GM12875 (cell line): ENCODE measurements around the gene ANKFN1.

ENCODE experiments used
- H3K4me3 ChIP-seq: one replicate; pipeline ENCODE4 v1.5.1; 2011; ENCODE audit warnings: low read depth, low read length, control low read depth
- CTCF ChIP-seq: IDR thresholded peaks from 2 replicates; pipeline ENCODE4 v1.5.1; 2011; ENCODE audit warnings: low read depth, mild to moderate bottlenecking, control low read depth, inconsistent platforms, low read length, moderate library complexity, borderline replicate concordance; ENCODE audit not compliant: insufficient read depth

Gene ANKFN1

GRCh38 chr17:56545106-56545505 is 391.8 kb downstream of the ANKFN1 start:
- no peak overlapping the region for H3K4me3 ChIP-seq
- no peak for TF ChIP-seq CTCF

- no peak overlapping the region for H3K4me3 ChIP-seq
- no peak for TF ChIP-seq CTCF
These were observed 392.7 kb downstream of the ANKFN1 start for GRCh38 chr17:56545930-56546329.

- H3K4me3 ChIP-seq, result no peak overlapping the region
- TF ChIP-seq CTCF, result no peak
These were observed 395.4 kb downstream of the ANKFN1 start for GRCh38 chr17:56548661-56549060.

GRCh38 chr17:56549501-56549900 is 396.2 kb downstream of the ANKFN1 start:
- no peak for TF ChIP-seq CTCF

GRCh38 chr17:56557682-56558081 is 404.4 kb downstream of the ANKFN1 start:
- no peak overlapping the region for H3K4me3 ChIP-seq
- no peak for TF ChIP-seq CTCF

More at GRCh38 chr17:56549501-56549900, 396.2 kb downstream of the ANKFN1 start:
- H3K4me3 ChIP-seq, result no peak overlapping the region

GRCh38 chr17:56558088-56558487 is 404.8 kb downstream of the ANKFN1 start:
- H3K4me3 ChIP-seq, result no peak overlapping the region
- no peak for TF ChIP-seq CTCF
